Epithelial cell of esophagus (primary cell): Measurements from ENCODE around the gene AADACL4.

ENCODE experiments used
- DNase-seq: peaks from one replicate; pipeline ENCODE4 v3.0.0; 2010; ENCODE audit warnings: low read depth
- H3K4me3 ChIP-seq: 2 replicates; pipeline ENCODE4 v1.5.1; 2011; ENCODE audit warnings: mild to moderate bottlenecking, low read length, control low read depth
- TF ChIP-seq, protein P1 (sequence below): IDR thresholded peaks from 2 replicates; pipeline ENCODE4 v1.5.1; 2011; ENCODE audit warnings: low read depth, mild to moderate bottlenecking, low read length, control low read depth, inconsistent platforms; ENCODE audit not compliant: insufficient read depth; ENCODE audit errors: missing control alignments

The AADACL4 gene

DNA sequence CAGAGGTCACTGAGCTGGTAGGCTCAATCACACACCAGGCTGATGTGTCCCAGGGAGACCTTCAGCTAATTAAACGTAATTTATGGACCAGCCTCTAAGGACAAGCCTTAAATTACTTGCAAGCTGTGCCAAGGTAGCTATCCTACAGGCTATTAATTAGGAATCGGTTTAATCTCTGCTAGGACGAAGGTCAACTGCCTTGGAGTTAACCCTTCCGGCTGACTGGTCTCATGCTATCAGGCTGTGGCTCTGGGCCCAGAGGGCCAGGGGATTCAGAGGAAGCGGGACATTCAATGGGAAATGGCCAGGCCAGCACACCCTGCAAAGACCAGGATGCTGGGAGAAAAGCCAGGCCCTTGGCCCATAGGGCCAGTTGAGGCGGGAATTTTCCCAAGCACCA is 44.9 kb upstream of the AADACL4 start:
- DNase-seq: no peak
- TF ChIP-seq, protein P1, sequence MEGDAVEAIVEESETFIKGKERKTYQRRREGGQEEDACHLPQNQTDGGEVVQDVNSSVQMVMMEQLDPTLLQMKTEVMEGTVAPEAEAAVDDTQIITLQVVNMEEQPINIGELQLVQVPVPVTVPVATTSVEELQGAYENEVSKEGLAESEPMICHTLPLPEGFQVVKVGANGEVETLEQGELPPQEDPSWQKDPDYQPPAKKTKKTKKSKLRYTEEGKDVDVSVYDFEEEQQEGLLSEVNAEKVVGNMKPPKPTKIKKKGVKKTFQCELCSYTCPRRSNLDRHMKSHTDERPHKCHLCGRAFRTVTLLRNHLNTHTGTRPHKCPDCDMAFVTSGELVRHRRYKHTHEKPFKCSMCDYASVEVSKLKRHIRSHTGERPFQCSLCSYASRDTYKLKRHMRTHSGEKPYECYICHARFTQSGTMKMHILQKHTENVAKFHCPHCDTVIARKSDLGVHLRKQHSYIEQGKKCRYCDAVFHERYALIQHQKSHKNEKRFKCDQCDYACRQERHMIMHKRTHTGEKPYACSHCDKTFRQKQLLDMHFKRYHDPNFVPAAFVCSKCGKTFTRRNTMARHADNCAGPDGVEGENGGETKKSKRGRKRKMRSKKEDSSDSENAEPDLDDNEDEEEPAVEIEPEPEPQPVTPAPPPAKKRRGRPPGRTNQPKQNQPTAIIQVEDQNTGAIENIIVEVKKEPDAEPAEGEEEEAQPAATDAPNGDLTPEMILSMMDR: no peak
- no peak overlapping the region for H3K4me3 ChIP-seq

DNA sequence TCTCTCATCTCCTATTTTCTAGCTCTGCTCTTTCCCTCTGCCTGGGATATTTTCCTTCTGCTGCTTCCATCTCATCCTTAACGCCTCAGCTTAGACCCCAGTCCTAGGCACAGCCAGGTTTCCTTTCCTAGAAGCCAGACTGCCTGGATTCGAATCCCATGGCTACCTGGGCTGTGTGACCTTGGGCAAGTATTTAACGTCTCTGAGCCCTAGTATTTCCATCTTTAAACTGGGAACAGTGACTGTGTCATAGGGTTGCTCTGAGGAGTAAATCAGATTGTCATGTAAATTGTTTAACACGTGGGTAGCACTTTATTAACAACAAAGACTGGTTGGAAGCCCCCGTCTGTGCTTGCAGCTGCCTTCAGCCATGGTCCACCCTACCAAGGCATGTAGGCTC is 44.2 kb upstream of the AADACL4 start:
- H3K4me3 ChIP-seq: no peak overlapping the region
- DNase-seq: no peak
- TF ChIP-seq, protein P1: no peak

DNA sequence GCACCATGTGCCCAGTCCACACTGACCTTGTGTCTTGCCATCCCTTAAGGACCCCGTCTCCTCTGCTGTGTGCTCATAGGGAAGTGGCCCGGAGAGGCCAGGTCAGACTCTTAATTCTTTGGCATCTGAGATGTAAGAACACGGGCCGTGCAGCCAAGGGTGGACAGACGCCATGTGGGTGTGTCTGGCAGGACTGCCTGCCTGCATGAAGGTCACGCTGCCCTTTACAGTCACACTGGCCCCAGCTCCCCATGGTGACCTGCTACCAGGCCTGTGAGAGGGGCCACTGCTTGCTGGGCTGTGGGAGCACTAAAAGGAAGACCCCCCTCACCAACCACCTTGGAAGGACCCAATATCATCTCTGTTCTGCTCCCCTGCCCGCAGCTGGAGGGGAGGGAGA is 43.5 kb upstream of the AADACL4 start:
- H3K4me3 ChIP-seq: no peak overlapping the region
- DNase-seq: no peak
- TF ChIP-seq, protein P1: no peak

DNA sequence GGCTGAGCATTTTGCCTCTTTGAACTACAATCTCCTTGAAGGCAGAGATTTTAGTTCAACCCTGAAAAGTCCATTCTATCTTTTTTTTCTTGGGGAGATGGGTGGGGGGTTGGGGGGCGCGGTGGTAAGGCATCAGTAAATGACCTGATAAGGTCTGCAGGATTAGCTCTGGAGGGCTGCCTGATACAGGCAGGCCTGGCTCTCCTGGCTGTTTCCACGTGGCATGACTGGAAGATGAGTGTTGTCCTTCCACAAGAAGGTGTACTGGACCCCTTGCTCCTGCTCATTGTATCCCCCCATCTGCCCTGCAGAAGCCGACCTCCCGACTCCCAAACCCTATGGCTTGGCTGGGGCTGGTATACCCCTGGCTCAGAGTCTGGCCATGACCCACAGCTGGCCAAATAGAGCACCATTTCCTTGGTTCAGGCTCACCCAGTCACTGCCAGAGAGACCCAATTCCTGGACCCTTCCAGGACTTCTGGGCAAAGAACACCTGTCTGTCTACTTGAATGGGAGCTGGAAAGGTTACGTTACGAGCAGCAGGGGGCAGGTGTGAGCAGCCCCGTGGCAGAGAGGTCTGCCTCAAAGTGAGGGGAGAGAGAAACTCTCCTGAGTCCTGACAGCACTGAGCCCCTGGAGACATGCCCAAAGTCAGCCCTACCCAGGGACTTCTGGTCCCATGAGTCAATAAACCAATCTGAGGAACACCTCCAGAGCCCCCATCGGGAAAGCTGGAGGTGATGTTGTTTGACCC is 42.8 kb upstream of the AADACL4 start:
- TF ChIP-seq, protein P1: peak; percentile 53
- no peak overlapping the region for H3K4me3 ChIP-seq
- peak; percentile 52 for DNase-seq

DNA sequence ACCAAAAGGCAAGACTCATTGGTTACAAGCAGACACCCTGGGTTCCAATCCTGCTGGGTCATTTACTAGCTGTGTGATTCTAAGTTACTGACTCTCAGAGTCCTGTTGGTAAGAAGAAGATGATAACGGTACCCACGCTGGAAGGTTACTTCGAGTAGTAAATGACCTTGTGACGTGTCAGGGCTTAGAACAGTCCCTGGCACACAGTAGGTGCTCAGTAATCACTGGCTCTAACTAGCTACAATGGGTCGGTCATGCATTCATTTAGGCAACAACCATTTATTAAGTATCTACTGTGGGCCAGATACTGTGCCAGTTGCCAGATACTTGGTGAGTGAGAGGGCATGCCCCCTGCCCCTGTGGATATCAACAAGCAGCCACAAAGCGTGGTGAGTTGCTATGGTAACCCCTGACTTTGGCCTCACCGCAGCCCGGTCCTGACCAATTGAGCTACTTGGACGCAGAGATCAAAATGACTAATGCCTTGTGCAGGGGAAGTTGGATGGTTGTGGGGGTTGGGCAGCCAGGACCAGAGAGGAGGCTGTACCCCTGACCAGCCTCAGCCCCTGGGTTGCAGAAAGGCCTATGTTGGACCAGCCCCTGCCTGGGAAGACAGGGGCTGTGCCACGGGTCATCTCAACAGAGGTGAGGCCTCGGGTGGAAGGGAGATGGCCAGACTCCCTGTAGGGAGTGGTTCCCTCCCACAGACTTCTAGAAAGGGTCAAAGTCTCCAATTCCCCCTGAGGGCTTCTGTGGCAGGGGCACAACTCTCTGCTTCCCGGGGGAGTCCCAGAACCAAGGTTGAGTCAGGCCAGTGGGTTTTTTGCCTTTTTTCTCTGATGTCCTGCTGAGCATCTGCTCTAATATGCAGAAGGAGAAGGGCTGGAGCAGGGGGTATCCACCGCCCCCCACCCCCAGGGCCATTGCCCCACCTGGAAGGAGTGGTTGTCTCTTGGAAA is 41.9 kb upstream of the AADACL4 start:
- no peak overlapping the region for H3K4me3 ChIP-seq
- TF ChIP-seq, protein P1: no peak
- DNase-seq: no peak

DNA sequence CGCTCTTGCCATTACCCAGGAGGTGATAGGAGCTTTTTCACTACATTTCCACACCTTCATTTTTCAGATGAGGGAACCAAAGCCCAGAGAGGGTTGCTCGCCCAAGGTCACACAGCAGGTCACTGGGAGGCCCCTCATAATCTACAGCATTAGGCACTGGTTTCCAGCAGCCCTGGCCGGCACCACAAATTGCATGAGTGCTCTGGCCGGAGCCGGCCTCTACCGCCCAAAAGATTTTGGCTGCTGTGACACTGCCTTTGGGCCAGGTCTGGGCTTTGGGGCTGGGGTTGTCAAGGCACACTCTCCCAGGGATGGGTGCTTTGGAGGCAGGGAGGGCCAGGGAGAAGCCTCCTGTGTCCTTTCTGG is 41.2 kb upstream of the AADACL4 start:
- no peak overlapping the region for H3K4me3 ChIP-seq
- TF ChIP-seq, protein P1: no peak
- no peak for DNase-seq
